Osteoblast (primary cell): ENCODE data around the gene PRKAG3. TPM values are rescaled to one million over a fixed set of nuclear protein-coding genes. Genes with fewer than 3 reads are reported as not detected.
A peak's percentile ranks its signal among the peaks of the same experiment; 100 is the strongest.

Experiments
- DNase-seq: peaks from one replicate; pipeline ENCODE4 v3.0.0; 2011; ENCODE audit warnings: low spot score, mixed read lengths; ENCODE audit not compliant: insufficient read length; ENCODE audit errors: missing footprints
- H2AFZ ChIP-seq: 2 replicates; pipeline ENCODE4 v1.6.0; 2011; ENCODE audit warnings: mild to moderate bottlenecking, low read length
- H3K27ac ChIP-seq: 2 replicates; pipeline ENCODE4 v1.5.1; 2011; ENCODE audit warnings: mild to moderate bottlenecking, low read depth, low read length, moderate library complexity
- H3K27me3 ChIP-seq: 2 replicates; pipeline ENCODE4 v1.6.0; 2012; ENCODE audit warnings: mild to moderate bottlenecking, control low read depth, inconsistent platforms, low read length, moderate library complexity; ENCODE audit not compliant: insufficient read depth
- H3K36me3 ChIP-seq: 2 replicates; pipeline ENCODE4 v1.5.1; 2011; ENCODE audit warnings: mild to moderate bottlenecking, low read length, control low read depth, moderate library complexity; ENCODE audit not compliant: insufficient read depth
- H3K4me1 ChIP-seq: 2 replicates; pipeline ENCODE4 v1.5.1; 2011; ENCODE audit warnings: mild to moderate bottlenecking, low read length, control low read depth, moderate library complexity; ENCODE audit not compliant: insufficient read depth
- H3K4me2 ChIP-seq: 2 replicates; pipeline ENCODE4 v1.6.0; 2011; ENCODE audit warnings: mild to moderate bottlenecking, low read length; ENCODE audit not compliant: insufficient read depth
- H3K4me3 ChIP-seq: fragments of 200-600 bp; sonication (generic); 3 replicates; pipeline ENCODE4 v1.5.1; 2012; ENCODE audit warnings: mild to moderate bottlenecking, low read length, inconsistent platforms; ENCODE audit not compliant: insufficient read depth
- H3K79me2 ChIP-seq: 2 replicates; pipeline ENCODE4 v1.6.0; 2012; ENCODE audit warnings: mild to moderate bottlenecking, low read length, control low read depth, inconsistent platforms; ENCODE audit not compliant: insufficient read depth
- H3K9me3 ChIP-seq: 2 replicates; pipeline ENCODE4 v1.5.1; 2011; ENCODE audit warnings: low read depth, low read length, control low read depth
- H4K20me1 ChIP-seq: 2 replicates; pipeline ENCODE4 v1.6.0; 2012; ENCODE audit warnings: mild to moderate bottlenecking, low read length, control low read depth; ENCODE audit not compliant: insufficient read depth
- CTCF ChIP-seq: IDR thresholded peaks from 2 replicates; pipeline ENCODE4 v1.5.1; 2011; ENCODE audit warnings: mild to moderate bottlenecking, low read depth, low read length, moderate library complexity; ENCODE audit errors: extremely low read depth
- total RNA-seq: library from RNA; depleted of rRNA; stranded (reverse); fragments of >200 nt; gene quantifications from 2 replicates; pipeline ENCODE4 v1.2.3, GENCODE V29; 2012

PRKAG3 gene
- total RNA-seq, 1 donor = under 0.01 TPM

- no peak overlapping the region for H2AFZ ChIP-seq
- no peaks in the 10 kb centered on the region for H3K36me3 ChIP-seq
- no peak for TF ChIP-seq CTCF
- H3K27ac ChIP-seq = no peak overlapping the region
- peaks cover 80% of the 10 kb centered on the region for H3K27me3 ChIP-seq
- H4K20me1 ChIP-seq = no peaks in the 10 kb centered on the region
- H3K9me3 ChIP-seq = no peaks in the 10 kb centered on the region
- peak; percentile 37 for DNase-seq
- no peak overlapping the region for H3K4me3 ChIP-seq
- peaks cover 8% of the 10 kb centered on the region for H3K4me1 ChIP-seq
- H3K79me2 ChIP-seq = no peaks in the 10 kb centered on the region
- no peak overlapping the region for H3K4me2 ChIP-seq
Measured at GRCh38 chr2:218856896-218857243, 25.3 kb upstream of the PRKAG3 start.

GRCh38 chr2:218856167-218856895 is 24.7 kb upstream of the PRKAG3 start:
- Histone ChIP-seq H3K9me3 (no peaks in the 10 kb centered on the region), H3K4me2 (no peak overlapping the region), H4K20me1 (no peaks in the 10 kb centered on the region), H3K79me2 (no peaks in the 10 kb centered on the region), H3K27me3 (peaks cover 75% of the 10 kb centered on the region), H3K27ac (no peak overlapping the region), H3K4me3 (no peak overlapping the region), H3K36me3 (no peaks in the 10 kb centered on the region), H3K4me1 (peaks cover 8% of the 10 kb centered on the region), H2AFZ (no peak overlapping the region)
- peak; percentile 35 for DNase-seq
- no peak for TF ChIP-seq CTCF

GRCh38 chr2:218855305-218856166 is 23.9 kb upstream of the PRKAG3 start:
- H3K36me3 ChIP-seq = no peaks in the 10 kb centered on the region
- H3K4me1 ChIP-seq = peaks cover 8% of the 10 kb centered on the region
- DNase-seq = peak; percentile 42
- H3K4me3 ChIP-seq = no peak overlapping the region
- H3K27me3 ChIP-seq = peaks cover 67% of the 10 kb centered on the region
- no peak overlapping the region for H2AFZ ChIP-seq
- no peak overlapping the region for H3K4me2 ChIP-seq
- H4K20me1 ChIP-seq = no peaks in the 10 kb centered on the region
- no peak overlapping the region for H3K27ac ChIP-seq
- H3K9me3 ChIP-seq = no peaks in the 10 kb centered on the region
- no peaks in the 10 kb centered on the region for H3K79me2 ChIP-seq
- no peak for TF ChIP-seq CTCF

- no peaks in the 10 kb centered on the region for H3K9me3 ChIP-seq
- peaks cover 10% of the 10 kb centered on the region for H3K4me1 ChIP-seq
- H3K4me3 ChIP-seq = no peak overlapping the region
- TF ChIP-seq CTCF = no peak
- no peak overlapping the region for H2AFZ ChIP-seq
- H4K20me1 ChIP-seq = no peaks in the 10 kb centered on the region
- H3K27ac ChIP-seq = no peak overlapping the region
- H3K79me2 ChIP-seq = no peaks in the 10 kb centered on the region
- no peak for DNase-seq
- H3K27me3 ChIP-seq = peaks cover 60% of the 10 kb centered on the region
- H3K36me3 ChIP-seq = no peaks in the 10 kb centered on the region
- H3K4me2 ChIP-seq = no peak overlapping the region
Measured at GRCh38 chr2:218854860-218855259, 23.3 kb upstream of the PRKAG3 start.
